Measurements from ENCODE around the gene NCKAP5. TPM values are rescaled to one million over a fixed set of nuclear protein-coding genes. Genes with fewer than 3 reads are reported as not detected.

The NCKAP5 gene
- total RNA-seq, 1 donor from 2014 or later, result 2.7 TPM

GRCh38 chr2:133568598-133568997 lies 335 bp upstream of the NCKAP5 start:
- Histone ChIP-seq H3K36me3 (ENCODE audit: insufficient read depth, low read length) (no peaks in the 10 kb centered on the region), H3K4me1 (ENCODE audit: insufficient read depth, low read length) (peaks cover 35% of the 10 kb centered on the region), H2AFZ (ENCODE audit: low read depth, low read length) (peak overlapping the region; percentile 71), H3K79me2 (ENCODE audit: insufficient read depth, low read length) (no peaks in the 10 kb centered on the region), H3K4me3 (ENCODE audit: insufficient read depth, low read depth, low read length) (peak overlapping the region; percentile 56), H3K9me3 (ENCODE audit: insufficient read depth, low read depth, low read length) (no peaks in the 10 kb centered on the region), H3K4me2 (ENCODE audit: low read length) (peak overlapping the region; percentile 86), H3K9ac (ENCODE audit: low read length) (peak overlapping the region; percentile 73), H3K27me3 (ENCODE audit: insufficient read depth, low read length) (no peaks in the 10 kb centered on the region), H4K20me1 (ENCODE audit: insufficient read depth, low read length) (no peaks in the 10 kb centered on the region), H3K27ac (ENCODE audit: low read depth, low read length) (peak overlapping the region; percentile 58)
- no peak overlapping the region for H3K4me3 Mint-ChIP-seq (ENCODE audit: unreplicated experiment)
- H3K27ac Mint-ChIP-seq (ENCODE audit: unreplicated experiment), result peak overlapping the region; percentile 58
- DNase-seq (ENCODE audit: low read depth) (no peak), FAIRE-seq (no peak)
- peaks cover 2% of the 10 kb centered on the region for H3K27me3 Mint-ChIP-seq (ENCODE audit: low read depth, unreplicated experiment)
- H3K9me3 Mint-ChIP-seq (ENCODE audit: unreplicated experiment), result no peaks in the 10 kb centered on the region
- H3K4me1 Mint-ChIP-seq (ENCODE audit: low read depth, unreplicated experiment), result peaks cover 20% of the 10 kb centered on the region
- H3K36me3 Mint-ChIP-seq (ENCODE audit: low read depth, unreplicated experiment), result peaks cover 6% of the 10 kb centered on the region
- TF ChIP-seq CTCF (IDR thresholded peaks at IDR 0.05; ENCODE audit: insufficient read depth, low read depth, low read length), result no peak
- TF ChIP-seq EZH2 (IDR thresholded peaks at IDR 0.05; ENCODE audit: insufficient read depth, low read length), result no peak

- no peak overlapping the region for H3K9ac ChIP-seq (ENCODE audit: low read length)
- Mint-ChIP-seq H3K36me3 (ENCODE audit: low read depth, unreplicated experiment) (peaks cover 6% of the 10 kb centered on the region), H3K4me3 (ENCODE audit: unreplicated experiment) (no peak overlapping the region), H3K27ac (ENCODE audit: unreplicated experiment) (no peak overlapping the region), H3K4me1 (ENCODE audit: low read depth, unreplicated experiment) (peaks cover 10% of the 10 kb centered on the region), H3K9me3 (ENCODE audit: unreplicated experiment) (no peaks in the 10 kb centered on the region), H3K27me3 (ENCODE audit: low read depth, unreplicated experiment) (peaks cover 2% of the 10 kb centered on the region)
- no peaks in the 10 kb centered on the region for H3K27me3 ChIP-seq (ENCODE audit: insufficient read depth, low read length)
- H3K4me1 ChIP-seq (ENCODE audit: insufficient read depth, low read length), result peaks cover 18% of the 10 kb centered on the region
- no peaks in the 10 kb centered on the region for H3K79me2 ChIP-seq (ENCODE audit: insufficient read depth, low read length)
- no peak overlapping the region for H3K4me3 ChIP-seq (ENCODE audit: insufficient read depth, low read depth, low read length)
- H4K20me1 ChIP-seq (ENCODE audit: insufficient read depth, low read length), result no peaks in the 10 kb centered on the region
- peak; percentile 37 for DNase-seq (ENCODE audit: low read depth)
- TF ChIP-seq EZH2 (IDR thresholded peaks at IDR 0.05; ENCODE audit: insufficient read depth, low read length), result no peak
- no peak for TF ChIP-seq CTCF (IDR thresholded peaks at IDR 0.05; ENCODE audit: insufficient read depth, low read depth, low read length)
- FAIRE-seq, result no peak
- H3K4me2 ChIP-seq (ENCODE audit: low read length), result no peak overlapping the region
- H3K36me3 ChIP-seq (ENCODE audit: insufficient read depth, low read length), result no peaks in the 10 kb centered on the region
- no peak overlapping the region for H2AFZ ChIP-seq (ENCODE audit: low read depth, low read length)
- no peaks in the 10 kb centered on the region for H3K9me3 ChIP-seq (ENCODE audit: insufficient read depth, low read depth, low read length)
- H3K27ac ChIP-seq (ENCODE audit: low read depth, low read length), result no peak overlapping the region
Measured at GRCh38 chr2:133562558-133562957, 5.7 kb downstream of the NCKAP5 start.

GRCh38 chr2:133561045-133561852 lies 7.0 kb downstream of the NCKAP5 start:
- Histone ChIP-seq H3K9me3 (ENCODE audit: insufficient read depth, low read depth, low read length) (no peaks in the 10 kb centered on the region), H3K27me3 (ENCODE audit: insufficient read depth, low read length) (no peaks in the 10 kb centered on the region), H2AFZ (ENCODE audit: low read depth, low read length) (no peak overlapping the region), H4K20me1 (ENCODE audit: insufficient read depth, low read length) (no peaks in the 10 kb centered on the region), H3K4me2 (ENCODE audit: low read length) (no peak overlapping the region), H3K36me3 (ENCODE audit: insufficient read depth, low read length) (no peaks in the 10 kb centered on the region), H3K4me1 (ENCODE audit: insufficient read depth, low read length) (peaks cover 6% of the 10 kb centered on the region), H3K79me2 (ENCODE audit: insufficient read depth, low read length) (no peaks in the 10 kb centered on the region), H3K4me3 (ENCODE audit: insufficient read depth, low read depth, low read length) (no peak overlapping the region), H3K9ac (ENCODE audit: low read length) (no peak overlapping the region), H3K27ac (ENCODE audit: low read depth, low read length) (no peak overlapping the region)
- FAIRE-seq, result peak; percentile 39
- TF ChIP-seq EZH2 (IDR thresholded peaks at IDR 0.05; ENCODE audit: insufficient read depth, low read length), result no peak
- TF ChIP-seq CTCF (IDR thresholded peaks at IDR 0.05; ENCODE audit: insufficient read depth, low read depth, low read length), result peak; percentile 77
- Mint-ChIP-seq H3K27ac (ENCODE audit: unreplicated experiment) (no peak overlapping the region), H3K9me3 (ENCODE audit: unreplicated experiment) (no peaks in the 10 kb centered on the region), H3K4me3 (ENCODE audit: unreplicated experiment) (no peak overlapping the region), H3K27me3 (ENCODE audit: low read depth, unreplicated experiment) (peaks cover 2% of the 10 kb centered on the region), H3K36me3 (ENCODE audit: low read depth, unreplicated experiment) (peaks cover 6% of the 10 kb centered on the region), H3K4me1 (ENCODE audit: low read depth, unreplicated experiment) (peaks cover 5% of the 10 kb centered on the region)
- peak; percentile 70 for DNase-seq (ENCODE audit: low read depth)
